HepG2 (cell line): ENCODE measurements around the gene ARHGAP19. TPM values are rescaled to one million over a fixed set of nuclear protein-coding genes. Genes with fewer than 3 reads are reported as not detected.

ENCODE experiments used
- ATAC-seq: fragments of 200-7000 bp; cut with Tn5 transposase; 3 replicates; pipeline ENCODE4 v1.9.1; 2020; ENCODE audit warnings: mild to moderate bottlenecking, moderate library complexity
- BruUV-seq: library from RNA; stranded (reverse); fragments of 400-500 nt; replicated peaks from 2 replicates; lab custom pipeline; 2021; lab: Mats Ljungman, UMichigan
- CTCF ChIA-PET: fragments of 300-600 bp; formaldehyde crosslinking; extraction: SDS; loops from one replicate; lab custom pipeline; 2021; ENCODE audit warnings: low total read pairs, inconsistent platforms, low intra/inter-chr PET ratio; lab: Yijun Ruan, JAX
- POLR2A ChIA-PET: fragments of 350-600 bp; sonication (Branson Sonifier 250); formaldehyde crosslinking; loops from one replicate; lab custom pipeline; 2020; ENCODE audit warnings: antibody characterized with exemption, inconsistent platforms; lab: Yijun Ruan, JAX
- DNase-seq: peaks from one replicate; pipeline ENCODE4 v3.0.0-alpha.2; 2015; ENCODE audit warnings: low spot score
- FAIRE-seq: peaks from 3 replicates; lab custom pipeline; 2011; peaks lifted over from hg19 to GRCh38; lab: Jason Lieb, UNC
- H2AFZ ChIP-seq: one replicate; pipeline ENCODE4 v1.6.1; 2011; ENCODE audit warnings: low read length, inconsistent platforms
- H3K27ac ChIP-seq: fragments of 300-600 bp; 3 replicates; pipeline ENCODE4 v1.8.0; 2011; ENCODE audit warnings: mixed run types, mild to moderate bottlenecking, mixed read lengths, low read length, inconsistent platforms; ENCODE audit not compliant: insufficient read depth; ENCODE audit errors: extremely low read length
- H3K27me3 ChIP-seq, 2 experiments: fragments of 200-600 bp in 1 of 2; 2 replicates in 1 of 2; 3 replicates in 1 of 2; pipeline versions ENCODE4 v1.6.0 to v1.8.0; 2011; ENCODE audit warnings: low read length in 2 of 2, mild to moderate bottlenecking in 2 of 2, moderate library complexity in 2 of 2, inconsistent platforms in 1 of 2; ENCODE audit not compliant: insufficient read depth in 2 of 2, control insufficient read depth in 1 of 2
- H3K36me3 ChIP-seq, 2 experiments: fragments of 200-600 bp in 1 of 2; replicated peaks in 1 of 2; 2 replicates in 1 of 2; 3 replicates in 1 of 2; pipeline versions ENCODE4 v1.5.1 to v1.8.0; 2011; ENCODE audit warnings: low read length in 2 of 2, inconsistent platforms in 1 of 2; ENCODE audit not compliant: insufficient read depth in 2 of 2, control insufficient read depth in 1 of 2
- H3K4me1 ChIP-seq: 2 replicates; pipeline ENCODE4 v1.5.1; 2012; ENCODE audit warnings: low read length, inconsistent platforms; ENCODE audit not compliant: insufficient read depth
- H3K4me2 ChIP-seq: 2 replicates; pipeline ENCODE4 v1.6.0; 2011; ENCODE audit warnings: low read depth, low read length, inconsistent platforms
- H3K4me3 ChIP-seq, 3 experiments: fragments of 200-600 bp in 1 of 3; sonication (generic), shearing (Covaris generic) in 1 of 3; replicated peaks in 1 of 3; 2 replicates each; pipeline ENCODE4 v1.5.1; 2011 to 2016; ENCODE audit warnings: low read length in 3 of 3, inconsistent platforms in 2 of 3, low read depth in 2 of 3, mild to moderate bottlenecking in 2 of 3, control low read depth in 1 of 3, mixed read lengths in 1 of 3; ENCODE audit not compliant: insufficient read depth in 1 of 3
- H3K79me2 ChIP-seq: one replicate; pipeline ENCODE4 v1.6.1; 2011; ENCODE audit warnings: low read length, inconsistent platforms; ENCODE audit not compliant: insufficient read depth
- H3K9ac ChIP-seq: 2 replicates; pipeline ENCODE4 v1.6.0; 2011; ENCODE audit warnings: mild to moderate bottlenecking, low read depth, low read length, inconsistent platforms; ENCODE audit not compliant: insufficient read depth
- H3K9me3 ChIP-seq: 2 replicates; pipeline ENCODE4 v1.5.1; 2012; ENCODE audit warnings: mild to moderate bottlenecking, low read length
- H4K20me1 ChIP-seq: 2 replicates; pipeline ENCODE4 v1.6.0; 2011; ENCODE audit warnings: inconsistent platforms, mild to moderate bottlenecking, low read length, moderate library complexity; ENCODE audit not compliant: insufficient read depth
- CHCHD3 ChIP-seq: sonication (generic); formaldehyde crosslinking; IDR thresholded peaks from 2 replicates; pipeline ENCODE4 v1.8.0; 2022; ENCODE audit warnings: mild to moderate bottlenecking, missing genetic modification reagents, moderate library complexity
- HHEX ChIP-seq: IDR thresholded peaks from 2 replicates; pipeline ENCODE4 v1.6.1; 2016; ENCODE audit warnings: control low read depth
- LCORL ChIP-seq, 2 experiments: fragments of 450-650 bp in 1 of 2; sonication (generic) in 1 of 2; formaldehyde crosslinking in 1 of 2; IDR thresholded peaks; 2 replicates each; pipeline versions ENCODE4 v1.5.0 to v1.6.1; 2017 to 2020; ENCODE audit warnings: antibody characterized with exemption in 1 of 2, missing genetic modification reagents in 1 of 2
- PCBP1 ChIP-seq: fragments of 200-400 bp; formaldehyde crosslinking; IDR thresholded peaks from 2 replicates; pipeline ENCODE4 v1.6.1; 2017; ENCODE audit warnings: mild to moderate bottlenecking, low read depth, low read length, borderline replicate concordance
- PHF21A ChIP-seq: sonication (generic); formaldehyde crosslinking; IDR thresholded peaks from 2 replicates; pipeline ENCODE4 v1.5.0; 2020; ENCODE audit warnings: mild to moderate bottlenecking, missing genetic modification reagents
- SKI ChIP-seq: fragments of 450-650 bp; IDR thresholded peaks from one replicate; pipeline ENCODE4 v1.6.1; 2018; ENCODE audit warnings: mild to moderate bottlenecking; ENCODE audit not compliant: partially characterized antibody
- YEATS2 ChIP-seq: sonication (generic); formaldehyde crosslinking; IDR thresholded peaks from 2 replicates; pipeline ENCODE4 v1.4.0; 2020; ENCODE audit warnings: missing genetic modification reagents, borderline replicate concordance
- ZNF256 ChIP-seq: sonication (generic); formaldehyde crosslinking; conservative IDR thresholded peaks from 2 replicates; pipeline ENCODE4 v1.4.0; 2020; ENCODE audit warnings: missing genetic modification reagents
- ZNF44 ChIP-seq: sonication (generic); formaldehyde crosslinking; IDR thresholded peaks from 2 replicates; pipeline ENCODE4 v1.5.1; 2020; ENCODE audit warnings: mild to moderate bottlenecking, missing genetic modification reagents
- ZNF605 ChIP-seq: sonication (generic); formaldehyde crosslinking; IDR thresholded peaks from 2 replicates; pipeline ENCODE4 v1.8.0; 2022; ENCODE audit warnings: mild to moderate bottlenecking, missing genetic modification reagents
- ZNF746 ChIP-seq: sonication (generic); formaldehyde crosslinking; IDR thresholded peaks from 2 replicates; pipeline ENCODE4 v1.8.0; 2022; ENCODE audit warnings: mild to moderate bottlenecking, missing genetic modification reagents
- ZNF766 ChIP-seq: sonication (generic); formaldehyde crosslinking; IDR thresholded peaks from 2 replicates; pipeline ENCODE4 v1.5.0; 2020; ENCODE audit warnings: missing genetic modification reagents, borderline replicate concordance
- ZNF790 ChIP-seq: sonication (generic); formaldehyde crosslinking; IDR thresholded peaks from 2 replicates; pipeline ENCODE4 v1.8.0; 2022; ENCODE audit warnings: missing genetic modification reagents, mild to moderate bottlenecking, borderline replicate concordance
- WGBS: methylation state at CpG from one replicate; pipeline ENCODE4 v1.1.6; 2017; ENCODE audit warnings: low lambda C conversion rate; 5-methylcytosine and 5-hydroxymethylcytosine counted together
- in situ Hi-C: cut with HindIII; loops from 2 replicates; pipeline ENCODE4 v1.10.0; 2017; ENCODE audit warnings: low pct_unique_long_range_greater_than_20kb; ENCODE audit not compliant: extremely low pct_ligation_motif_present
- intact Hi-C: fragments of 100-400 bp; cut with micrococcal nuclease; formaldehyde crosslinking; loops from one replicate; pipeline ENCODE4 v1.10.0; 2022; ENCODE audit not compliant: unreplicated experiment
- polyA plus RNA-seq, 8 experiments: library from polyadenylated mRNA; depleted of rRNA in 3 of 8; stranded (reverse) in 7 of 8; unstranded in 1 of 8; fragments of >200 nt; fragmentation: Illumina TruSeq in 4 of 8; extraction: Trizol in 4 of 8; gene quantifications; 2 replicates each; pipeline versions ENCODE4 v1.2.1 to v1.2.3, GENCODE V29; 2011 to 2016; ENCODE audit warnings: low read depth in 4 of 8, missing spikeins in 1 of 8, mixed read lengths in 1 of 8; ENCODE audit not compliant: insufficient read depth in 1 of 8
- total RNA-seq, 5 experiments: library from RNA; depleted of rRNA; stranded (reverse); fragments of >200 nt; fragmentation: Illumina TruSeq; extraction: Trizol; gene quantifications; 2 replicates each; pipeline ENCODE4 v1.2.3, GENCODE V29; 2016; ENCODE audit warnings: low read depth in 1 of 5
- TF ChIP-seq, protein P1 (sequence below): sonication (generic); formaldehyde crosslinking; IDR thresholded peaks from 2 replicates; pipeline ENCODE4 v1.5.0; 2020; ENCODE audit warnings: mild to moderate bottlenecking, missing genetic modification reagents, borderline replicate concordance
- TF ChIP-seq, protein P2 (sequence below): sonication (generic); formaldehyde crosslinking; IDR thresholded peaks from 2 replicates; pipeline ENCODE4 v1.4.0; 2020; ENCODE audit warnings: mild to moderate bottlenecking, missing genetic modification reagents
- TF ChIP-seq, protein P3 (sequence below): IDR thresholded peaks from 2 replicates; pipeline ENCODE4 v1.6.1; 2016; ENCODE audit warnings: missing genetic modification reagents, missing compliant biosample characterization

The ARHGAP19 gene
- total and polyA plus RNA-seq, 2 of the 13 experiments (the other 11 are each of a cell fraction or from before 2014, with no cell fraction given) = 7.6 to 10.0 TPM

DNA sequence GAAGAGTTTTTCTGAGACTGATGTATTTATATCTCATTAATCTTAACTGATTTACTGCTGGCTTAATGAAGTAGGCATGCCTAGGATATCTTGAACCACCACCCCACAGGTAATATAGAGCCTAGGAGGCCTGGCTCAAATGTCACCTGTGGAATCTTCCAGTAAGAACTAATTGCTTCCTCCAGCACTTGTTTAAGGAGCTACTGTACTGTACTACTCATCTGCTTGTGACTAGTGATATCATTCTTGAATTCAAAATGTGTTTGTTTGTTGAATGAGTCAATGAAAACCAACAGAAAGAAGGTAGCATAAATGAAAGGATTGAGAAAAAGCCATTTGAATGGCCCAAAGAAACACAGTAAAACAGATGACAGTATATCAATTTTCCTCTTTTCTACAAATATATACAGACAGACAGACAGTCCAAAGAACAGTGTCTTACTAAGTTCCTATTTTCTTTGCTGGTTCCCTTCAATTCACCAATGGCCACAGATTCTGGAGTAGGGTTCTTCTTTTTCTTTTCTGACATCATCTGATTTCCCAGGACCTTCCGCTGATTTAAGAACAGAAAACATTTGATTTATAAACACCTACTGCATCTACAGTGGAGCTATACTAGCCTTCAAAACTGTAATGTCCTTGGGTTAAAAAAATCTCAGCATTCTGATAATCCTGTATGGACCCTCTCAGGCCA, 63.0 kb downstream of the ARHGAP19 start:
- no peak for FAIRE-seq
- CTCF ChIA-PET = no interaction called here
- POLR2A ChIA-PET = no interaction called here
- Histone ChIP-seq H3K79me2 (no peaks in the 10 kb centered on the region), H2AFZ (no peak overlapping the region), H3K4me3 (no peak overlapping the region), H4K20me1 (no peaks in the 10 kb centered on the region), H3K9me3 (no peaks in the 10 kb centered on the region), H3K4me1 (no peaks in the 10 kb centered on the region), H3K27me3 (no peaks in the 10 kb centered on the region), H3K36me3 (peaks cover 4 to 6% of the 10 kb centered on the region in 2 experiments; a peak in 3 of 5 replicates), H3K4me2 (no peak overlapping the region), H3K27ac (no peak overlapping the region), H3K9ac (no peak overlapping the region)
- whole genome bisulfite sequencing = 97% methylated on average over 1 of the region's 1 CpG
- ATAC-seq = no peak
- in situ Hi-C loops = no loop called here
- no peak for DNase-seq
- intact Hi-C loops = no loop called here
- no TSS peak for BruUV-seq
- TF ChIP-seq ZNF790 (no peak), ZNF746 (CRISPR knock-in tag) (no peak), YEATS2 (CRISPR knock-in tag) (no peak), PCBP1 (no peak), LCORL (IDR thresholded peaks at IDR 0.05) (no peak), LCORL (CRISPR knock-in tag; IDR thresholded peaks at IDR 0.05) (no peak), ZNF605 (CRISPR knock-in tag) (no peak), ZNF766 (CRISPR knock-in tag) (no peak), HHEX (CRISPR knock-in tag) (no peak), PHF21A (CRISPR knock-in tag) (no peak), ZNF256 (CRISPR knock-in tag) (no peak), ZNF44 (CRISPR knock-in tag) (no peak), SKI (no peak), CHCHD3 (CRISPR knock-in tag) (no peak)
- TF ChIP-seq, protein P1, sequence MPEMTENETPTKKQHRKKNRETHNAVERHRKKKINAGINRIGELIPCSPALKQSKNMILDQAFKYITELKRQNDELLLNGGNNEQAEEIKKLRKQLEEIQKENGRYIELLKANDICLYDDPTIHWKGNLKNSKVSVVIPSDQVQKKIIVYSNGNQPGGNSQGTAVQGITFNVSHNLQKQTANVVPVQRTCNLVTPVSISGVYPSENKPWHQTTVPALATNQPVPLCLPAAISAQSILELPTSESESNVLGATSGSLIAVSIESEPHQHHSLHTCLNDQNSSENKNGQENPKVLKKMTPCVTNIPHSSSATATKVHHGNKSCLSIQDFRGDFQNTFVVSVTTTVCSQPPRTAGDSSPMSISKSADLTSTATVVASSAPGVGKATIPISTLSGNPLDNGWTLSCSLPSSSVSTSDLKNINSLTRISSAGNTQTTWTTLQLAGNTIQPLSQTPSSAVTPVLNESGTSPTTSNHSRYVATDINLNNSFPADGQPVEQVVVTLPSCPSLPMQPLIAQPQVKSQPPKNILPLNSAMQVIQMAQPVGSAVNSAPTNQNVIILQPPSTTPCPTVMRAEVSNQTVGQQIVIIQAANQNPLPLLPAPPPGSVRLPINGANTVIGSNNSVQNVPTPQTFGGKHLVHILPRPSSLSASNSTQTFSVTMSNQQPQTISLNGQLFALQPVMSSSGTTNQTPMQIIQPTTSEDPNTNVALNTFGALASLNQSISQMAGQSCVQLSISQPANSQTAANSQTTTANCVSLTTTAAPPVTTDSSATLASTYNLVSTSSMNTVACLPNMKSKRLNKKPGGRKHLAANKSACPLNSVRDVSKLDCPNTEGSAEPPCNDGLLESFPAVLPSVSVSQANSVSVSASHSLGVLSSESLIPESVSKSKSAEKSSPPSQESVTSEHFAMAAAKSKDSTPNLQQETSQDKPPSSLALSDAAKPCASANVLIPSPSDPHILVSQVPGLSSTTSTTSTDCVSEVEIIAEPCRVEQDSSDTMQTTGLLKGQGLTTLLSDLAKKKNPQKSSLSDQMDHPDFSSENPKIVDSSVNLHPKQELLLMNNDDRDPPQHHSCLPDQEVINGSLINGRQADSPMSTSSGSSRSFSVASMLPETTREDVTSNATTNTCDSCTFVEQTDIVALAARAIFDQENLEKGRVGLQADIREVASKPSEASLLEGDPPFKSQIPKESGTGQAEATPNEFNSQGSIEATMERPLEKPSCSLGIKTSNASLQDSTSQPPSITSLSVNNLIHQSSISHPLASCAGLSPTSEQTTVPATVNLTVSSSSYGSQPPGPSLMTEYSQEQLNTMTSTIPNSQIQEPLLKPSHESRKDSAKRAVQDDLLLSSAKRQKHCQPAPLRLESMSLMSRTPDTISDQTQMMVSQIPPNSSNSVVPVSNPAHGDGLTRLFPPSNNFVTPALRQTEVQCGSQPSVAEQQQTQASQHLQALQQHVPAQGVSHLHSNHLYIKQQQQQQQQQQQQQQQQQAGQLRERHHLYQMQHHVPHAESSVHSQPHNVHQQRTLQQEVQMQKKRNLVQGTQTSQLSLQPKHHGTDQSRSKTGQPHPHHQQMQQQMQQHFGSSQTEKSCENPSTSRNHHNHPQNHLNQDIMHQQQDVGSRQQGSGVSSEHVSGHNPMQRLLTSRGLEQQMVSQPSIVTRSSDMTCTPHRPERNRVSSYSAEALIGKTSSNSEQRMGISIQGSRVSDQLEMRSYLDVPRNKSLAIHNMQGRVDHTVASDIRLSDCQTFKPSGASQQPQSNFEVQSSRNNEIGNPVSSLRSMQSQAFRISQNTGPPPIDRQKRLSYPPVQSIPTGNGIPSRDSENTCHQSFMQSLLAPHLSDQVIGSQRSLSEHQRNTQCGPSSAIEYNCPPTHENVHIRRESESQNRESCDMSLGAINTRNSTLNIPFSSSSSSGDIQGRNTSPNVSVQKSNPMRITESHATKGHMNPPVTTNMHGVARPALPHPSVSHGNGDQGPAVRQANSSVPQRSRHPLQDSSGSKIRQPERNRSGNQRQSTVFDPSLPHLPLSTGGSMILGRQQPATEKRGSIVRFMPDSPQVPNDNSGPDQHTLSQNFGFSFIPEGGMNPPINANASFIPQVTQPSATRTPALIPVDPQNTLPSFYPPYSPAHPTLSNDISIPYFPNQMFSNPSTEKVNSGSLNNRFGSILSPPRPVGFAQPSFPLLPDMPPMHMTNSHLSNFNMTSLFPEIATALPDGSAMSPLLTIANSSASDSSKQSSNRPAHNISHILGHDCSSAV (CRISPR knock-in tag) = no peak
- TF ChIP-seq, protein P2, sequence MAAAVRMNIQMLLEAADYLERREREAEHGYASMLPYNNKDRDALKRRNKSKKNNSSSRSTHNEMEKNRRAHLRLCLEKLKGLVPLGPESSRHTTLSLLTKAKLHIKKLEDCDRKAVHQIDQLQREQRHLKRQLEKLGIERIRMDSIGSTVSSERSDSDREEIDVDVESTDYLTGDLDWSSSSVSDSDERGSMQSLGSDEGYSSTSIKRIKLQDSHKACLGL (CRISPR knock-in tag) = no peak
- TF ChIP-seq, protein P3, sequence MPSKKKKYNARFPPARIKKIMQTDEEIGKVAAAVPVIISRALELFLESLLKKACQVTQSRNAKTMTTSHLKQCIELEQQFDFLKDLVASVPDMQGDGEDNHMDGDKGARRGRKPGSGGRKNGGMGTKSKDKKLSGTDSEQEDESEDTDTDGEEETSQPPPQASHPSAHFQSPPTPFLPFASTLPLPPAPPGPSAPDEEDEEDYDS = no peak
